Measurements from ENCODE around the gene EXOC4.

The EXOC4 gene

GRCh38 chr7:133371616-133372015 lies 118.7 kb downstream of the EXOC4 start:
- no peak for DNase-seq (ENCODE audit: low read depth)
- in situ Hi-C loops (cut with HindIII; ENCODE audit: low sequenced_read_pairs) = no loop called here
- no peak for TF ChIP-seq CTCF (IDR thresholded peaks at IDR 0.05; ENCODE audit: low read depth, low read length, missing control alignments)
- no peak overlapping the region for H3K4me3 ChIP-seq (ENCODE audit: low read depth, low read length)

GRCh38 chr7:133372337-133372736 lies 119.5 kb downstream of the EXOC4 start:
- no peak overlapping the region for H3K4me3 ChIP-seq (ENCODE audit: low read depth, low read length)
- no peak for DNase-seq (ENCODE audit: low read depth)
- in situ Hi-C loops (cut with HindIII; ENCODE audit: low sequenced_read_pairs) = no loop called here
- no peak for TF ChIP-seq CTCF (IDR thresholded peaks at IDR 0.05; ENCODE audit: low read depth, low read length, missing control alignments)

GRCh38 chr7:133376514-133376913 lies 123.6 kb downstream of the EXOC4 start:
- peak; percentile 13 for DNase-seq (ENCODE audit: low read depth)
- no peak for TF ChIP-seq CTCF (IDR thresholded peaks at IDR 0.05; ENCODE audit: low read depth, low read length, missing control alignments)
- in situ Hi-C loops (cut with HindIII; ENCODE audit: low sequenced_read_pairs) = no loop called here
- H3K4me3 ChIP-seq (ENCODE audit: low read depth, low read length) = no peak overlapping the region

- in situ Hi-C loops (cut with HindIII; ENCODE audit: low sequenced_read_pairs) = no loop called here
- no peak for TF ChIP-seq CTCF (IDR thresholded peaks at IDR 0.05; ENCODE audit: low read depth, low read length, missing control alignments)
- DNase-seq (ENCODE audit: low read depth) = no peak
Observed at GRCh38 chr7:133381965-133382364, 129.1 kb downstream of the EXOC4 start.

GRCh38 chr7:133382775-133383559 lies 130.1 kb downstream of the EXOC4 start:
- TF ChIP-seq CTCF (IDR thresholded peaks at IDR 0.05; ENCODE audit: low read depth, low read length, missing control alignments) = no peak
- in situ Hi-C loops (cut with HindIII; ENCODE audit: low sequenced_read_pairs) = no loop called here
- no peak for DNase-seq (ENCODE audit: low read depth)
- H3K4me3 ChIP-seq (ENCODE audit: low read depth, low read length) = no peak overlapping the region

More at GRCh38 chr7:133381965-133382364, 129.1 kb downstream of the EXOC4 start:
- H3K4me3 ChIP-seq (ENCODE audit: low read depth, low read length) = no peak overlapping the region

- in situ Hi-C loops (cut with HindIII; ENCODE audit: low sequenced_read_pairs) = no loop called here
- DNase-seq (ENCODE audit: low read depth) = no peak
- no peak overlapping the region for H3K4me3 ChIP-seq (ENCODE audit: low read depth, low read length)
- no peak for TF ChIP-seq CTCF (IDR thresholded peaks at IDR 0.05; ENCODE audit: low read depth, low read length, missing control alignments)
Observed at GRCh38 chr7:133386205-133386604, 133.3 kb downstream of the EXOC4 start.

Measured in astrocyte of the cerebellum (primary cell).